Measurements from ENCODE around the gene AKAP11.

Gene AKAP11

DNA sequence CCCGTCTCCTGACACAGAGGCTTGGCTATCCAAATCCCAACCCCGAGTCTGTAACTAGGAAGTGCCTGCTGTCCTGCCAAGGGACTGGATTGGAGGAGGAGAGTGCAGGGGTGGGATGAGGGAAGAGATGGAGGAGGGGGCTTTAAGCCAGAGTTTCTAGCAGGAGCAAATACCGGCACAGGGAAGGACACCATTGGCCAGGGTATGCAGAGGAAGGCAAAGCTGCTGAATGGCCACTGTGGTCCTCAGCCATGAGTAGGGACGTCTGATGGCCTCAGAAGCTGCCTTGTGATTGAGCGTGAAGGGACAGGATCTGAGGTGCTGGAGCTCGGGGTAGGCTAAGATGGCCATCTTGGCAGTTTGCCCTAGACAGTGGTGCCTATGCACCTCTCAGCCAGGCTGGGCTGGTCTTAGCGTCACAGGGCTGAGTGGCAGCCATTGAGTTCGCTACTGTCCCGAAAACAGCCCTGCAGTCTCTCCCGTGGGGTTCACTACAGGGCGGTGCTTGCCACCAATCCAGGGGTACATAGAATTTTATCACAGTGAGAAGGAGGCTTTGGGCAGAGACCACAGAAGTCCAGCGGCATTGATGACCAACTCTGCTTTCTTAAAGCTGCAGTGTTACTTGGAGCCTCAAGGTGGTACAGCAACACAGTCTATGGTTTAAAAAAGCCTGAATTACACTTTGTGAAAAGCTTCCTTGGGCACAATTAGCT is 61.8 kb downstream of the AKAP11 start:
- DNase-seq (ENCODE audit: low read depth in 1 of 2, low spot score in 1 of 2) = no peak

DNA sequence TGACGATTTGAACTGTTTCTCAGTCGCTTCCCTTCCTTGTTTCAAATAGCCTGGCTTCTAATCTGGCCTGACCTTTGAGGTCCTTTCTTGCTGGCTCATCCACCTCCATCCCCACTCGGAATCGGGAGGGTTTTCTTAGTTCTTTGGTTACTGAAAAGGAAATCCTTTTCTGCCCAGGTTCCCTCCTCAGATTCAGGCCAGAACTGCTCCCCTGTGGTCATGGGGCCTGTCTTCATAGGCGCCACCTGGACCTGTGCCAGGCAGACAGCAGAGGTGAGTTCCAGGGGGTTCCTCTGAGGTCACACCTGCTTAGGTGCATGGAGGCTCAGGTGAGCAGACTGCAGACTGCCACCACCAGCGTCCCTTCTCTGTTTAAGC is 62.4 kb downstream of the AKAP11 start:
- DNase-seq (ENCODE audit: low read depth in 1 of 2, low spot score in 1 of 2) = no peak

DNA sequence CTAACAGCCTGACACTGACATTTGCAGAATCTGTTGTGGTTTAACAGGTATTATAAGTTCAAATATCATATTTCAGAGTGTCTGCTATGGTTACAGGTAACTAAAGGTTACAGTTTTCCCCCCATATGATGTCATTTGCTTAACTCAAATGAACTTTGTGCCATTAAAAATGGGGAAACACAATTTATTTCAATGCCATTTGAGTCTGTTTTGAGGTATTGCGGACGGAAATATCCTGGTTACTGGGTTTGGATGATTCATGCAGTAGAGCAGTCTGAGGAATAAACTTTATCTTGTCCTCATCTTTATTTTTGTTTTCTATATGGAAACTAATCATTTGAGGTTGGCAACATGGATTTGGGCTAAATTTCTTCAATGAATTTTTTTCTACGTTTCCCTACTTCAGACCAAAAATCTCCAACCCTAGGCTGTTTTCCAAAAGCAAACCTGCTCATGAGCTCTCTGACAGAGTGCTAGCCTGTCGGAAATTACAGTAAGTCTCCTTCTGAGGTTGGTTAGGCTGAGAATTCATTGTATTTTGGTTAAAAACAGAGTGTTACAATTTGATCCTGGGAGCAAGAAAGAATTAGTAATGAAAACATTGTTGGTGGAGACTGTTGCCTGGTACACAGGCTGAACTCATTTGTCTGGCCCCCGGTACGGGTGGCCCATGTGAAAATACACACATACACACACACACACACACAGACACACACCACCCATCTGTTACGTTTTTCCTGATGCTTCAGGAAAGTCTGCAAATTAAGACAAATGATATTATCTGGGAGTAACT is 66.1 kb downstream of the AKAP11 start:
- DNase-seq (ENCODE audit: low read depth in 1 of 2, low spot score in 1 of 2) = no peak

DNA sequence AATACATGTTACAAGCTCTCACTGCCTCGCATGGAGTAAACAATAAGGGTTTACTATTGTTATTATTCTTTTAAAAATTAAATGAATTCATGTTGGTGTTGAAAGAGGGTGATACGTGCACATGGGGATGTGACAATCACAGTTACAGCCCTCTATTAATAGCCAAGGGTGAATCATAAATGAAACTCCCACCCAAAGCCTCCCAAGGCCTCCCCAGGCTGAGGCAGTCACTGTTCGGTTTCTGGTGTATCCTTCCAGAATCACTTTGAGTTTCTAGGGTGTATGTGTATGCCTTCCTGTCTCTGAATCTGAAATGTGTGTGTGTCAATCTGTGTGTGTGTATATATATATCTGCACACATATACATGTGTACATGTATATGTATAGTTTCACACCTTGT is 73.4 kb downstream of the AKAP11 start:
- DNase-seq (ENCODE audit: low read depth in 1 of 2, low spot score in 1 of 2) = no peak

DNA sequence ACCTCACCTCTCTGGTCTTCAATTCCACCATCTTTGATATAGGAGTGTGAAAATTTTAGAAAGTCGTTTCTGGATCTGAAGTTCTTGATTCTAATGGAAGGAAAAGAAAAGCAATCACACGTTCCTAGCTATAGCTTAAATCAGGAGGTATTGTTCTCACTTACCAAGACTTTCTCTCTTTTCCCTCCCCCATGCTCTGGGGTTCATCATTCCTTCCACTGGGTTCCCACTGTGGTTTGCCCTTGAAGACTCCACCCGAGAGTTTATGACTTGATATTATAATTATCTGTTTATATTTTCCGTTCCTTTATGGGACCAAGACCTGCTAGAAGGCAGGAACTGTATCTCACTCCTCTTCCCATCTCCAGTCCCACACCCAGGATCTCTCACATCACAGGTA is 76.6 kb downstream of the AKAP11 start:
- no peak for DNase-seq (ENCODE audit: low read depth in 1 of 2, low spot score in 1 of 2)

DNA sequence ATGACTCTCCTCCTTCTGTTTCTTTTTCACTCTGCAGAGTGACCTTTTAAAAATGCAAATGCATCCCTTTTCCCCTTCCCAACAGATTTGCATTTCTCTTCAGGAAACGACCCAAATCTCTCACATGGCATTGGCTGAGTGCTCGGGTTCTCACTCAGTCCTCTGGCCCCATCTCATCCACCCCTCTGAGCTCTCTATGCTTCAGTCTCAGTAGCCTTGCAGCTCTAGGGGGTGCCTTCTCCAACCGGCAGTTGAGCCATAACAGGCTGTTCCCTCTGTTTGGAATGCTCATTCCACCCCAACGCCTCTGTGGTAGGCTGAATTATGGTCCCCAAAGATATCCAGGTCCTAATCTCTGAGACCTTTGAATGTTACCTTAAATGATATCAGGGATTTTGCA is 78.2 kb downstream of the AKAP11 start:
- no peak for DNase-seq (ENCODE audit: low read depth in 1 of 2, low spot score in 1 of 2)

DNA sequence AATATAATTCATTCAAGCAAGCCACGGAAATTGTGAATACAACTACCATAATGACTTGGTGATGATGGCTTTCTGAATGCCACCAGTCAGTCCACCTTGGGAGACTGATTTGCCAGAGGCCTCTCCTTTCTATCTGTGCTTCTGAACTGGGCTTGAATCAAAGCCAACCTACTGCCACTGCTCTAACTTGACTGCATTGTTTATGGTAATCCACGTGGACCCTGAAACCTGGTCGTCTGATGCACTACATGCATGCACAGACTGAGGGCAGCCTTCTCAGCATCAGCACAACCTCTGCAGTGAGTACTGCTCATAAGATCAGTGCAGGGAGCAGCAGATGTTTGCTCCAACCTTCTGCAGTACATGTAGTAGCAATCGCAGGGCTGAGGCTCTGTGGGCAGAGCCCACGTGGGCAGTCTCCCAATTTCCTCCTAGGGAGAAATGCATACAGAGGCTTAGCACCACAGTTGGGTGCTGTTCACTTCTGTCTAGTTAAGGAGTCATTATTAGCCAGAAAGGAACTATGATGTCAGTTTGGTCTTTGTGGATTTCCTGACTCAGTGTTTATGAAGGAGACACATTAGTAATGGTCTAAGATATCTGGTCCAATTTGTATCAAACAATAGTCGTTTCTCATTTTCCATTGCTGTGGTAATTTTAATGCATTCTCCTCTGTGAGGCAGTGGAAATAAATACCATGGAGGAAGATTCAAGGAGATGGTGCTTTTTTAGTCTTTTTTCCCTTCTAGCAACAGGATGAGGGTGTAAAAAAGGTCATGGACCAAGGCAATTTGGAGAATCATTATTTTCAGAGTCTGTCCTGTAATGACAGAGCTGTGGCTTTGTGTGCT is 82.5 kb downstream of the AKAP11 start:
- DNase-seq (ENCODE audit: low read depth in 1 of 2, low spot score in 1 of 2) = no peak

DNA sequence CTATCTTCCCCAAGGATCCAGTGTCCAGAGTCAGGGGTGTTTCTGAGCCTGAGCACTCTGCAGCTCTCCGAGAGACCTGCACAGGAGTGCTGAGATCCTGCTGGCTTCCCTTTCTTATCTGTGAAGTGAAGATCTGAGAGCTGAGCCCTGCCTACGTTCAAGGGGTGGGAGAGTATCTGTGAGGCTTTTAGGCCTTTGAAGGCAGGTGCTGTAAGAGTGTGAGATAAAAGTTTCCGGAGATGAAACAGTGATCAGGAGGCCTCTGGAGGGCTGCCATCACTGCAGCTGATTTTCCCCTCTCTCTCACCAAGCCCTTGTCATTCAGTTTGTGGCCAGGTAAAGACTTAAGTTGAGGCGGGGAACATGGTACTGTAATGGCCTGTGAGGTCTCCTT is 83.1 kb downstream of the AKAP11 start:
- peak; percentile 30 to 38 for DNase-seq (ENCODE audit: low read depth in 1 of 2, low spot score in 1 of 2)

DNA sequence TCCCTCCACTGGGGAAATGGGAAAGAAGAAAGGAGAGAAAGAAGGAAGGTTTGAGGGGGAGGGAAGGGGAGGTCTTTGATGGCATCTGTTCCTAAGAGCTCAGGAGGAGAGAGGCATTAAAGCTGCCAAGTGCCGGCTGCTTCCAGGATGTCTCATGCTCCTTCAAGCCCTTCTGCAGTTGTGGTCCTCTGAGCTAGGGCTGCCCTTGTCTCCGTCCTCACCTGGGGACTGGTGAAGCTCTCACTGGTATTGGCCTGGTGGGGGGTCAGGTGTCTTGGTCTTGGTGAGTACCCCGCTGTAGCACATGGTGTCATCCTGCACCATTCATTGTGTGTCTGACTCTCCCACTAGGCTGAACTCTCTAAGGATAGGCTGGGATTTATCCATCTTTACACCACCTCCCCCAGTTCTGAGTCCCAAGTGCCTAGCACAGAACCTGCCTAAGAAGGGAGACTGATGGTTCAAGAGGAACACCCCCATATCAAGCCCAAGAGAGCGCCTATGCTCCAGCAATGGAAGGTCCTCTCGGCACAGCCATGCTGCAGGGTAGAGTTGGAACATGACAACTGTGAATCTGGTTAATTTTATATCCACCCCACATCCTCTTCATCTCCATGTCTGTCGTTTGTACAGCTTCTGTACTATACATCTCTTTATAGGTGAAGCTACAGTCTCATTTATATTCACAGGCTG is 83.7 kb downstream of the AKAP11 start:
- DNase-seq (ENCODE audit: low read depth in 1 of 2, low spot score in 1 of 2) = no peak

DNA sequence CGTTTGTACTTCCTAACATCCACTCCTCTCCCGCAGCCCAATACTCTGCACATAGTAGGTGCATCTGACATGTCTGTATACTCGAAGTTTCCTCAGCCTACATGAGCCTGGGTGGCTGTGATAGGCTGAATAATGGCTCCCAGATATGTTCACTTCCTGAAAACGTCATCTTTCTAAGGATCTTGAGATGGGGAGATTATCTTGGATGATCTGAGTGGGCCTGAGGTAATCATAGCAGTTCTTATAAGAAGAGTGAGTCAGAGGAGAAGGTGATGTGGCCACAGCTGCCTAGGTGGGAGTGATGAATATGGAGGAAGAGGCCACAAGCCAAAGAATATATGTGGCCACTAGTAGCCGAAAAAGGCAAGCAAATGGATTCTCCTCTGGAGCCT is 84.2 kb downstream of the AKAP11 start:
- no peak for DNase-seq (ENCODE audit: low read depth in 1 of 2, low spot score in 1 of 2)

DNA sequence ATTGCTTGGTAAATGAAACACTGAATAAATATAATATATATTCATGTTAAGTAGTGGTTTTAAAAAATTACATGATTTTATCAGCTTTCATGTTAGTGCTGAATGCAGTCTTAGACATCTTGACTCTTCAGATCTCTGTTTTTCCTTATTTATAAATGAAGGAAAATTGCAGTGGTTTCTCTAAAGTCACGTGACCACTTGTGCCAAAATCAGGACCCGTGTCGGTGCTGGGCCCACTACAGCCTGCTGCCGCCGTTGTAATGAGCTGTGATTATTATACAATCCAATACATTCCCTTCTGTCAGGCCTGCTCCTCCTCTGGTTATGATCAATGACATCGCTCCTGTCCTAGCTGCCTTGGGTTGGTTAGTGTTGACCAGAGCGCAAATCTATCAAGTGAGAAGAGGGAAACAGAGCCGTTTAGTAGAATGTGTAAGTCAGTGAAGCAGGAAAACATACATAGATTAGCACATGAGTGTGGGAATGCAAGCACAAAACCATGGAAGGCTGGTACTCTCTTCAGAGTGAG is 88.2 kb downstream of the AKAP11 start:
- no peak for DNase-seq (ENCODE audit: low read depth in 1 of 2, low spot score in 1 of 2)

DNA sequence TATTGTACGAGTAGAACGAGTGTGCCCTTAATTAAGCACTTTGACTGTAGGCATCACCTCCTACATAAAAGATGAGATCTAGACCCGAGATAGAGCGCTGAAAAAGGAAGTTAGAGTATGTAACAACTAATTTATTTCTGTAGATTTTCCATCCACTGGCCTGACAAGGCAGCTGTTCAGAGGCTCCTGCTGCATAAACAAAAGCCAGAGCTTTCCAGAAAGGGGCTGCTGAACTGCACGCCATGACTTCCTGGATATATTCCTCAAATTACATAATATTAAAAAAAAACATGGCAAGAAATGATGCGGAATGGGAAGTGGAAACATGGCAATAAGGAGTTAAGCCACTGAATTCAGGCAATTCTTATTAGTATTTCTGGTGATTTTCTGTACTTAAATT is 89.7 kb downstream of the AKAP11 start:
- no peak for DNase-seq (ENCODE audit: low read depth in 1 of 2, low spot score in 1 of 2)

DNA sequence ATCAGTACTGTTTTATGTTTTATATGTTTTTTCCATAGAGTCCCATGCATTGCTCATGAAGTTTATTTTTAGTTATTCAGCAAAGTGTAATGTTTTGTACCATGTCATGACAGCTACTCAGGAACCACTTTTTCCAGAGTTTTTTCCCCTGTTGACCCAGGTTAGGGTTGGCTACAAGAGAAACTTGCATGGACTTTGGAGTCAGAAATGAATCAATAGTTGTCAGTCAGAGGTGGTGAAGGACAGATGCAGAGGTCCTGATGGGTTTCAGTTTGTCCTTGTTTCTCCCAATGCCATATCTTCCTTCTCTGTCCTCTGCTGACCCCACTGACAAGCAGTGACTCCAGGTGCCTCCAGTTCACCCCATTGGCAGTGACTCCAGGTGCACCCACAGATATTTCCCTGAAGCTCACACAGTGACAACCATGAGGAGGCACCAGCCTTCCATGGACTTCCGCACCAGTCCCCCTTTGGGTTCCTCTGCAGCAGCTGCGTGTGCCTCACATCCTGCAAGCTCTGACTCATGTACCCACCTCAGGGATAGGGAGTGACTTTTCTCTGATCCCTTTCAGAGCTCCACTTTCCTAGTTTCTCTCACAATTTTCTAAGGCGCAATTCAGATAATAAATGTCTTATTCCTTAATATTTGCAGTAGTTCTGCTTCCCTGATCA is 92.1 kb downstream of the AKAP11 start:
- DNase-seq (ENCODE audit: low read depth in 1 of 2, low spot score in 1 of 2) = no peak

DNA sequence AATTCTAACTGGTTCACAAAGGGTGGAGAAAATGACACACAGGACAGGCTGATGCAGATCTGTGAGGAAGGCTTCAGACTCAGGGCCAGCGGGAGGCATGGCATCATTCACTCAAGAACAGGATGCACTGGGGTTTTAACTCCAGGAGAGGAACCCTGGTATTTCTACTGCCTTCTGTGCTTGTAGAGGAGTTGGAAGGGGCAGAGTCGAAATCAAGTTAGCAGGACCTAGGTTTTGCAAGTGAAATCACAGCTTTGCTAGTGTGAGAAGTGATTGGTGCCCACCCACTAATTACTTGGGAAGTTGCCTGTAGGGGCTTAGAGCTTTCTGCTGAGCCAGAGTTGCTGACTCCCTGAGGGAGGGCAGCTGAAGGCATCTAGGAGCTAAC is 92.7 kb downstream of the AKAP11 start:
- DNase-seq (ENCODE audit: low read depth in 1 of 2, low spot score in 1 of 2) = no peak

DNA sequence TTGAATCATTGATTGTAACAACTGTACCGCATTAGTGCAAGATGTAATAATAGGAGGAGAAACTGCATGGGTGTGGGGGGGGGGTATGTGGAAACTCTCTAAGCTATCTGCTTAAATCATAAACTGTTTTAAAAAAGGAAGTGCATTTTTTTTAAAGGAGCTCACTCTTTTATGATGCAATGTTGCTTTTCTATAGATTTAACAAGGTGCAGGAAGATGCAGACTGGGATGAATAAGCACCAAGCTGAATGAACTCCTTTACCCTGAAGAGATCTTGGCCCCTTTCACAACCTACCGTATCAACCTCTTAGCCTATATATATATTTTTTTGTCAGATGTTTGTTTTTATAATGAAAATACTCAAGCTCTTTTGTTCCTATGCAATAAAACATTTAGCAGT is 95.9 kb downstream of the AKAP11 start:
- DNase-seq (ENCODE audit: low read depth in 1 of 2, low spot score in 1 of 2) = no peak

DNA sequence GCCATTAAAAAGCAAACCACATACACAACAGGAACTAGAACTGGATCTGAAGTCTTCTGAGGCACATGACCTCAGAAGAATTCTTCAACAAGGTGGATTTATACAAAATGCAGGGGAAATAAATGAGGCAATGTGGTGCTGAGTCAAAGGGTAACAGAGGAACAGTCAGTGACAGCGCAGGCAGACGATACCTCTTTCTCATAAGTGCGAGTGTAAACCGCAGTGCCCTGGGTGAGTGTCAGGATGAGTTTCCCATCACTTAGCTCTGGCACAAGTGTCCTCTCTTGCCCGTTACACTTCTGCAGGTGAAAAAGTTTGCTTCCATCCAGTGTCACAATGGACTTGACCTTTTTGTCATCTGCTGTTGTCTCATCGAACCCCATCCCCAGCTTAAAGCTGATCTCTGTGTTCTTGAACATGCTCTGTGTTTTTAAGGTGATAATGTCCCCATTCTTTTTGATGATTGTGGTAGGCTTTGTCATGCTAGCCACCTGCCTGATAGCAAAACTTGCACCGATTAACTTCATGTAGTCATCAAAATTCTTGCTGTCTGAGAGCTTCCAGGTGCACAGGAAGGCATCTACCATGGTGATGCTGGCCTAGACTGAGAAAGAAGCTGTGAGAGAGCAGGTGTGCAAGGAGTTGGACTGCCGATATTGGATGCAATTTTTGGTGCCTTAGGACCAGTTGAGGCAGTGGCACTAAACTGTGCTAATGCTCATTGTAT is 97.3 kb downstream of the AKAP11 start:
- no peak for DNase-seq (ENCODE audit: low read depth in 1 of 2, low spot score in 1 of 2)

DNA sequence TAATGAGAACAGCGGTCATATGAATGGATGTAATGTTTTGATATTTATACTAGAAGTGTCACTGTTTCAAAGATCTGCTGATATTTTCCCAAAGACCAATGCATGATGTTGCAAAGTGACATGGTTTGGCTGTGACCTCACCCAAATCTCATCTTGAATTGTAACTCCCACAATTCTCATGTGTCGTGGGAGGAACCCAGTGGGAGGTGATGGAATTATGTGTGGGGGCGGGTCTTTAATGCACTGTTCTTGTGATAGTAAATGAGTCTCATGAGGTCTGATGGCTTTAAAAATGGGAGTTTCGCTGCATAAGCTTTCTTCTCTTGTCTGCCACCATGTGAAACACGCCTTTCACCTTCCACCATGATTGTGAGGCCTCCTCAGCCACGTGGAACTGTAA is 98.3 kb downstream of the AKAP11 start:
- DNase-seq (ENCODE audit: low read depth in 1 of 2, low spot score in 1 of 2) = no peak
